Liver (tissue), 9 donors: ENCODE measurements around the gene SOCS2. TPM values are rescaled to one million over a fixed set of nuclear protein-coding genes. Genes with fewer than 3 reads are reported as not detected.
A peak's percentile ranks its signal among the peaks of the same experiment; 100 is the strongest.

Experiments used
- DNase-seq: peaks from one replicate; pipeline ENCODE4 v3.0.0-alpha.2; 2017; ENCODE audit warnings: low spot score
- H3K27ac ChIP-seq, 2 donors: one replicate each; pipeline ENCODE4 v1.7.0; 2013; ENCODE audit warnings: inconsistent platforms in 2 of 2, low read length in 2 of 2, control low read depth in 1 of 2, low read depth in 1 of 2, mild to moderate bottlenecking in 1 of 2
- H3K27me3 ChIP-seq, 4 donors: one replicate each; pipeline versions ENCODE4 v1.6.1 to v1.7.0; 2013; ENCODE audit warnings: low read length in 3 of 4, inconsistent platforms in 1 of 4, mild to moderate bottlenecking in 1 of 4, moderate library complexity in 1 of 4; ENCODE audit not compliant: control insufficient read depth in 4 of 4, insufficient read depth in 4 of 4
- H3K36me3 ChIP-seq, 4 donors: one replicate each; pipeline versions ENCODE4 v1.6.1 to v1.7.0; 2013; ENCODE audit warnings: low read length in 3 of 4, mild to moderate bottlenecking in 3 of 4, low read depth in 1 of 4, moderate library complexity in 1 of 4; ENCODE audit not compliant: control insufficient read depth in 4 of 4, insufficient read depth in 3 of 4
- H3K4me1 ChIP-seq, 4 donors: one replicate each; pipeline versions ENCODE4 v1.6.1 to v1.7.0; 2013; ENCODE audit warnings: low read length in 3 of 4, mild to moderate bottlenecking in 3 of 4, moderate library complexity in 1 of 4; ENCODE audit not compliant: control insufficient read depth in 4 of 4, insufficient read depth in 4 of 4
- H3K4me3 ChIP-seq, 3 donors: one replicate each; pipeline versions ENCODE4 v1.6.1 to v1.7.0; 2013; ENCODE audit warnings: low read length in 3 of 3, control low read depth in 1 of 3, low read depth in 1 of 3, mild to moderate bottlenecking in 1 of 3
- H3K9ac ChIP-seq, 2 donors: one replicate each; pipeline ENCODE4 v1.7.0; 2013; ENCODE audit warnings: low read length in 2 of 2, mild to moderate bottlenecking in 2 of 2, moderate library complexity in 2 of 2, control low read depth in 1 of 2, low read depth in 1 of 2
- H3K9me3 ChIP-seq, 4 donors: one replicate each; pipeline versions ENCODE4 v1.6.1 to v1.7.0; 2013; ENCODE audit warnings: low read length in 3 of 4; ENCODE audit not compliant: control insufficient read depth in 4 of 4
- CTCF ChIP-seq: fragments of 150-350 bp; IDR thresholded peaks from 2 replicates; pipeline ENCODE4 v1.5.1; 2017; ENCODE audit warnings: improper control_type of control experiment, low read depth, low read length; ENCODE audit not compliant: missing input control
- EGR1 ChIP-seq, 2 donors: IDR thresholded peaks; 2 replicates each; pipeline ENCODE4 v1.6.1; 2016 to 2018; ENCODE audit warnings: antibody characterized with exemption in 2 of 2, low read depth in 2 of 2
- FOXA1 ChIP-seq: IDR thresholded peaks from 2 replicates; pipeline ENCODE4 v1.6.1; 2016; ENCODE audit warnings: antibody characterized with exemption
- FOXA2 ChIP-seq: IDR thresholded peaks from 2 replicates; pipeline ENCODE4 v1.6.1; 2016; ENCODE audit warnings: antibody characterized with exemption
- GABPA ChIP-seq, 2 donors: IDR thresholded peaks in 1 of 2; conservative IDR thresholded peaks in 1 of 2; 2 replicates each; pipeline ENCODE4 v1.6.1; 2016; ENCODE audit warnings: antibody characterized with exemption in 2 of 2, mild to moderate bottlenecking in 1 of 2, moderate library complexity in 1 of 2
- HNF4A ChIP-seq, 2 donors: conservative IDR thresholded peaks; 2 replicates each; pipeline ENCODE4 v1.6.1; 2016; ENCODE audit warnings: antibody characterized with exemption in 2 of 2, mild to moderate bottlenecking in 2 of 2
- HNF4G ChIP-seq: IDR thresholded peaks from 2 replicates; pipeline ENCODE4 v1.6.1; 2016; ENCODE audit warnings: antibody characterized with exemption
- JUND ChIP-seq, 2 donors: IDR thresholded peaks; 2 replicates each; pipeline ENCODE4 v1.6.1; 2016; ENCODE audit warnings: antibody characterized with exemption in 2 of 2
- MAX ChIP-seq: IDR thresholded peaks from 2 replicates; pipeline ENCODE4 v1.6.1; 2016; ENCODE audit warnings: antibody characterized with exemption
- NR2F2 ChIP-seq: IDR thresholded peaks from 2 replicates; pipeline ENCODE4 v1.6.1; 2016; ENCODE audit warnings: antibody characterized with exemption
- RAD21 ChIP-seq, 2 donors: IDR thresholded peaks; 2 replicates each; pipeline ENCODE4 v1.6.1; 2016; ENCODE audit warnings: antibody characterized with exemption in 2 of 2, mild to moderate bottlenecking in 2 of 2
- RXRA ChIP-seq, 2 donors: IDR thresholded peaks; 2 replicates each; pipeline ENCODE4 v1.6.1; 2017 to 2018; ENCODE audit warnings: antibody characterized with exemption in 2 of 2, mild to moderate bottlenecking in 1 of 2
- SP1 ChIP-seq: IDR thresholded peaks from 2 replicates; pipeline ENCODE4 v1.6.1; 2018; ENCODE audit warnings: antibody characterized with exemption, mild to moderate bottlenecking
- TAF1 ChIP-seq: conservative IDR thresholded peaks from 2 replicates; pipeline ENCODE4 v1.6.1; 2016; ENCODE audit warnings: antibody characterized with exemption, mild to moderate bottlenecking
- YY1 ChIP-seq: IDR thresholded peaks from 2 replicates; pipeline ENCODE4 v1.6.1; 2016; ENCODE audit warnings: antibody characterized with exemption, mild to moderate bottlenecking
- WGBS: extraction: QIAGEN DNeasy Blood & Tissue Kit; methylation state at CpG from one replicate; pipeline ENCODE4 v1.1.7; 2013; 5-methylcytosine and 5-hydroxymethylcytosine counted together
- polyA plus RNA-seq, 2 donors: library from polyadenylated mRNA; stranded (reverse) in 1 of 2; unstranded in 1 of 2; fragments of 200-250 nt in 1 of 2; fragments of >200 nt in 1 of 2; fragmentation: Nextera tagmentation in 1 of 2; extraction: Ambion mirVana in 1 of 2; gene quantifications; one replicate each; pipeline versions ENCODE4 v1.2.1 to v1.2.3, GENCODE V29; 2013 to 2015
- total RNA-seq, 2 donors: library from RNA; depleted of rRNA; stranded (reverse); fragments of >200 nt; gene quantifications; one replicate each; pipeline ENCODE4 v1.2.3, GENCODE V29; 2014
- TF ChIP-seq, protein P1 (sequence below): IDR thresholded peaks from 2 replicates; pipeline ENCODE4 v1.6.1; 2016; ENCODE audit warnings: antibody characterized with exemption
- TF ChIP-seq, protein P2 (sequence below): IDR thresholded peaks from 2 replicates; pipeline ENCODE4 v1.6.1; 2016; ENCODE audit warnings: antibody characterized with exemption
- TF ChIP-seq, protein P3 (sequence below): IDR thresholded peaks from 2 replicates; pipeline ENCODE4 v1.6.1; 2016; ENCODE audit warnings: antibody characterized with exemption, mild to moderate bottlenecking
- donor health status: healthy.
- donor health status: healthy.
- donor health status: healthy.
- donor health status: healthy.
- donor health status: healthy.

The SOCS2 gene
- total and polyA plus RNA-seq, 4 donors: 7.0 to 66.3 (median 34.4) TPM

DNA sequence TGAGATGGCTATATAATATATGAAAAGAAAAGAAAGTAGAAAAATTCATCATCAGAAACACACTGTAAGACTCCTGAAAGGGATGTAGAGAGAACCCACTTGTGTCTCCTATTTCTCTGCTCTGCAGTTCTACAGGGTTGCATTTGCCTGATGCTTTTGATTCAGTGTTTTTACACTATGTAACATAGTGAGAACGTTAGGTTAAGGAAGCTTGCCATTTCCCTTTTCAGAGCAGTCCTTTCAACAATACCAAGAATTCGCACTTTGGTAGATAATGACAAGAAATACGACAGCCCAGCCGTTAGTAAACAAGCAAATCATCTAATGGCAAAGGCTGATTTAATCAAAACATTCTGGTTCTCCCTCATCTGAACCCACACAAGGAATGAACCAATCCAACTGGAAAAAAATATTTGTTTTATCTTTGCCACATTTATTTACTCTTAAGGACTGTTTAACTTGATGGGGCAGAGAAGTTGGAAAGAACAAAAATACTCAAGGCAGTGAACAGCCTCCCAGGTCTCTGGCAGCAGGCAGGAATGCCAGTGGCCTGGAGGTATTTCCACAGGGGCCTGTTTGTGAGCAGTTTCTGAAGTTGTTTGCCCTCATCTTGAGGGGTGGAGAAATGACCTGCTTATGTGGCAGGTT lies 30.8 kb upstream of the SOCS2 start (continued):
- TF ChIP-seq EGR1 (IDR thresholded peaks at IDR 0.05; ENCODE audit: low read depth in 2 of 2): peak; percentile 41 to 76
- no peak for TF ChIP-seq CTCF
- peak; percentile 79 for TF ChIP-seq FOXA2
- TF ChIP-seq FOXA1: peak; percentile 31

DNA sequence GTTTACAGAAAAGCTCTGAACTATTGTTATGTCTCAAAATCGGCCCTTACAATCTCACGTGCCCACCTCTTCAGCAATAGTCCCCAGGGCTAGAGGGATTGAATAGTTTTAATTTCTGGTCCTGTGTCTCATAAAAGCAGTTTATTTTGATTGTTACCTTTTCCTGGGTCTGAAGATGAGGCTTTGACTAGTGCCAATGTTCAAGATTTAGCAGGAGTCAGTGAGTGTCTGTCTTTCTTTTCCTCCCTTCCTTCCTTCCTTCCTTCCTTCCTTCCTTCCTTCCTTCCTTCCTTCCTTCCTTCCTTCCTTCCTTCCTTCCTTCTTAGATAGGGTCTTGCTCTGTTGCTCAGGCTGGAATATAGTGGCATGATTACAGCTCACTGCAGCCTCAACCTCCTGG lies 24.7 kb upstream of the SOCS2 start:
- Histone ChIP-seq H3K36me3 (peaks cover 0 to 4% (median 0%) of the 10 kb centered on the region in 4 donors), H3K27me3 (no peaks in the 10 kb centered on the region), H3K9me3 (no peaks in the 10 kb centered on the region), H3K27ac (no peak overlapping the region), H3K4me3 (no peak overlapping the region), H3K9ac (no peak overlapping the region), H3K4me1 (peaks cover 0 to 10% (median 2%) of the 10 kb centered on the region in 4 donors)
- TF ChIP-seq SP1: no peak
- DNase-seq: no peak
- 62% methylated on average over 2 of the region's 2 CpGs for WGBS

DNA sequence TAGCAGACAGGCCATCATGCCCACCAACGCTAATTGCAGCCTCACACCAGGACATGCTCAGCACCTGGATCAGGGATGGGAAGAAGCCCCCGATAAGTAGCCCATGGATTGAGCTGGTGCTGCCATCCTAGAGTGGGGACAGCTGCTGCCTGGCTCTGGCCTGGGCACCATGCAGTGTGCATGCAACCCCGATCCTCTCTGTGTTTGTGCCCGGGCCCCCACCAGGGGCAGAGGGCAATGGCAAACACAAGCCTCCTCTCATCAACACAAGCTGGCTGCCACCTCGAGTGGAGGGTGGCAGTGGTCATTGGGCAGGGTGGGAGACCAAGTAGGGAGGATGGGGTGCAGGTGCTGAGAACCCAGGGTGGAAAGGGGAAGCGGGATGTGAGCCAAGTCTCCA lies 23.3 kb upstream of the SOCS2 start:
- Histone ChIP-seq H3K27me3 (no peaks in the 10 kb centered on the region), H3K4me1 (peaks cover 1 to 13% (median 3%) of the 10 kb centered on the region in 4 donors), H3K9me3 (no peaks in the 10 kb centered on the region), H3K27ac (no peak overlapping the region), H3K36me3 (peaks cover 0 to 4% (median 0%) of the 10 kb centered on the region in 4 donors), H3K4me3 (no peak overlapping the region), H3K9ac (no peak overlapping the region)
- TF ChIP-seq FOXA1 (no peak), YY1 (no peak), HNF4G (no peak), SP1 (no peak), TAF1 (no peak), HNF4A (conservative IDR thresholded peaks at IDR 0.05) (no peak), RAD21 (IDR thresholded peaks at IDR 0.05) (no peak), FOXA2 (no peak), MAX (no peak), JUND (IDR thresholded peaks at IDR 0.05) (no peak), NR2F2 (no peak), GABPA (IDR thresholded peaks at IDR 0.05 in 1 of 2, conservative IDR thresholded peaks at IDR 0.05 in 1 of 2) (no peak), RXRA (IDR thresholded peaks at IDR 0.05) (no peak), CTCF (no peak), EGR1 (IDR thresholded peaks at IDR 0.05; ENCODE audit: low read depth in 2 of 2) (no peak)
- TF ChIP-seq, protein P1, sequence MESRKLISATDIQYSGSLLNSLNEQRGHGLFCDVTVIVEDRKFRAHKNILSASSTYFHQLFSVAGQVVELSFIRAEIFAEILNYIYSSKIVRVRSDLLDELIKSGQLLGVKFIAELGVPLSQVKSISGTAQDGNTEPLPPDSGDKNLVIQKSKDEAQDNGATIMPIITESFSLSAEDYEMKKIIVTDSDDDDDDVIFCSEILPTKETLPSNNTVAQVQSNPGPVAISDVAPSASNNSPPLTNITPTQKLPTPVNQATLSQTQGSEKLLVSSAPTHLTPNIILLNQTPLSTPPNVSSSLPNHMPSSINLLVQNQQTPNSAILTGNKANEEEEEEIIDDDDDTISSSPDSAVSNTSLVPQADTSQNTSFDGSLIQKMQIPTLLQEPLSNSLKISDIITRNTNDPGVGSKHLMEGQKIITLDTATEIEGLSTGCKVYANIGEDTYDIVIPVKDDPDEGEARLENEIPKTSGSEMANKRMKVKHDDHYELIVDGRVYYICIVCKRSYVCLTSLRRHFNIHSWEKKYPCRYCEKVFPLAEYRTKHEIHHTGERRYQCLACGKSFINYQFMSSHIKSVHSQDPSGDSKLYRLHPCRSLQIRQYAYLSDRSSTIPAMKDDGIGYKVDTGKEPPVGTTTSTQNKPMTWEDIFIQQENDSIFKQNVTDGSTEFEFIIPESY: no peak
- TF ChIP-seq, protein P2, sequence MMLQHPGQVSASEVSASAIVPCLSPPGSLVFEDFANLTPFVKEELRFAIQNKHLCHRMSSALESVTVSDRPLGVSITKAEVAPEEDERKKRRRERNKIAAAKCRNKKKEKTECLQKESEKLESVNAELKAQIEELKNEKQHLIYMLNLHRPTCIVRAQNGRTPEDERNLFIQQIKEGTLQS: no peak
- TF ChIP-seq, protein P3, sequence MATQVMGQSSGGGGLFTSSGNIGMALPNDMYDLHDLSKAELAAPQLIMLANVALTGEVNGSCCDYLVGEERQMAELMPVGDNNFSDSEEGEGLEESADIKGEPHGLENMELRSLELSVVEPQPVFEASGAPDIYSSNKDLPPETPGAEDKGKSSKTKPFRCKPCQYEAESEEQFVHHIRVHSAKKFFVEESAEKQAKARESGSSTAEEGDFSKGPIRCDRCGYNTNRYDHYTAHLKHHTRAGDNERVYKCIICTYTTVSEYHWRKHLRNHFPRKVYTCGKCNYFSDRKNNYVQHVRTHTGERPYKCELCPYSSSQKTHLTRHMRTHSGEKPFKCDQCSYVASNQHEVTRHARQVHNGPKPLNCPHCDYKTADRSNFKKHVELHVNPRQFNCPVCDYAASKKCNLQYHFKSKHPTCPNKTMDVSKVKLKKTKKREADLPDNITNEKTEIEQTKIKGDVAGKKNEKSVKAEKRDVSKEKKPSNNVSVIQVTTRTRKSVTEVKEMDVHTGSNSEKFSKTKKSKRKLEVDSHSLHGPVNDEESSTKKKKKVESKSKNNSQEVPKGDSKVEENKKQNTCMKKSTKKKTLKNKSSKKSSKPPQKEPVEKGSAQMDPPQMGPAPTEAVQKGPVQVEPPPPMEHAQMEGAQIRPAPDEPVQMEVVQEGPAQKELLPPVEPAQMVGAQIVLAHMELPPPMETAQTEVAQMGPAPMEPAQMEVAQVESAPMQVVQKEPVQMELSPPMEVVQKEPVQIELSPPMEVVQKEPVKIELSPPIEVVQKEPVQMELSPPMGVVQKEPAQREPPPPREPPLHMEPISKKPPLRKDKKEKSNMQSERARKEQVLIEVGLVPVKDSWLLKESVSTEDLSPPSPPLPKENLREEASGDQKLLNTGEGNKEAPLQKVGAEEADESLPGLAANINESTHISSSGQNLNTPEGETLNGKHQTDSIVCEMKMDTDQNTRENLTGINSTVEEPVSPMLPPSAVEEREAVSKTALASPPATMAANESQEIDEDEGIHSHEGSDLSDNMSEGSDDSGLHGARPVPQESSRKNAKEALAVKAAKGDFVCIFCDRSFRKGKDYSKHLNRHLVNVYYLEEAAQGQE: no peak
- no peak for DNase-seq
- WGBS: 75% methylated on average over 6 of the region's 6 CpGs
